K562 (cell line): Measurements from ENCODE around the gene ANKDD1A. TPM values are rescaled to one million over a fixed set of nuclear protein-coding genes. Genes with fewer than 3 reads are reported as not detected.

Experiments used
- AFF1 ChIP-seq, 2 experiments: fragments of 450-650 bp; IDR thresholded peaks; 2 replicates each; pipeline ENCODE4 v1.6.1; 2018; ENCODE audit warnings: mild to moderate bottlenecking in 2 of 2, low read depth in 1 of 2; ENCODE audit not compliant: partially characterized antibody in 2 of 2
- BRF2 ChIP-seq: IDR thresholded peaks from 3 replicates; pipeline ENCODE4 v1.6.1; 2011; ENCODE audit warnings: borderline replicate concordance, mild to moderate bottlenecking; ENCODE audit not compliant: insufficient read length, insufficient read depth
- ETV1 ChIP-seq: fragments of 450-650 bp; conservative IDR thresholded peaks from 2 replicates; pipeline ENCODE4 v1.6.1; 2016; ENCODE audit warnings: missing genetic modification characterization, control low read depth, low read depth, missing compliant biosample characterization
- HEY1 ChIP-seq: fragments of 250-450 bp; sonication (Bioruptor Pico); IDR thresholded peaks from 2 replicates; pipeline ENCODE4 v1.5.0; 2020; ENCODE audit warnings: mild to moderate bottlenecking, moderate library complexity, borderline replicate concordance
- HNRNPLL ChIP-seq: fragments of 200-400 bp; formaldehyde crosslinking; IDR thresholded peaks from 2 replicates; pipeline ENCODE4 v1.6.1; 2017; ENCODE audit warnings: low read length, low read depth, mild to moderate bottlenecking; ENCODE audit not compliant: poor library complexity, severe bottlenecking
- MED1 ChIP-seq: sonication (generic); formaldehyde crosslinking; IDR thresholded peaks from 2 replicates; pipeline ENCODE4 v1.8.1; 2023; ENCODE audit warnings: missing genetic modification reagents, borderline replicate concordance
- NKRF ChIP-seq: fragments of 450-650 bp; IDR thresholded peaks from 2 replicates; pipeline ENCODE4 v1.6.1; 2016; ENCODE audit warnings: borderline replicate concordance
- OTX1 ChIP-seq: fragments of 450-650 bp; formaldehyde crosslinking; IDR thresholded peaks from 2 replicates; pipeline ENCODE4 v1.4.0; 2022; ENCODE audit warnings: mild to moderate bottlenecking
- POLR2H ChIP-seq: IDR thresholded peaks from 2 replicates; pipeline ENCODE4 v1.6.1; 2016; ENCODE audit warnings: missing genetic modification characterization, low read depth, mild to moderate bottlenecking, control low read depth, missing compliant biosample characterization, moderate library complexity
- SMARCC2 ChIP-seq: fragments of 450-650 bp; IDR thresholded peaks from 2 replicates; pipeline ENCODE4 v1.6.1; 2017; ENCODE audit warnings: antibody characterized with exemption, moderate library complexity, mild to moderate bottlenecking, low read depth
- TBP ChIP-seq: optimal IDR thresholded peaks from 2 replicates; pipeline ENCODE3; 2011; ENCODE audit warnings: low read depth, low read length, improper control_type of control experiment
- ZKSCAN3 ChIP-seq: fragments of 250-450 bp; sonication (Bioruptor Pico); IDR thresholded peaks from 2 replicates; pipeline ENCODE4 v1.4.0; 2020
- polyA plus RNA-seq, 8 experiments: library from polyadenylated mRNA; depleted of rRNA in 4 of 8; stranded (reverse) in 5 of 8; unstranded in 3 of 8; fragments of >200 nt; fragmentation: Nextera tagmentation in 2 of 8; fragmentation: Illumina TruSeq in 1 of 8; extraction: Ambion mirVana in 2 of 8; extraction: Trizol in 1 of 8; gene quantifications; 2 replicates each; pipeline versions ENCODE4 v1.2.1 to v1.2.3, GENCODE V29; 2011 to 2014; ENCODE audit warnings: inconsistent platforms in 1 of 8, missing spikeins in 1 of 8
- total RNA-seq, 7 experiments: library from RNA; depleted of rRNA in 6 of 7; stranded (reverse); fragments of >200 nt in 6 of 7; fragmentation: Illumina TruSeq in 2 of 7; extraction: Trizol in 2 of 7; gene quantifications; 2 replicates each; pipeline versions ENCODE4 v1.2.1 to v1.2.3, GENCODE V29; 2011 to 2021; ENCODE audit warnings: low replicate concordance in 1 of 7

ANKDD1A gene
- total and polyA plus RNA-seq, 9 of the 15 experiments (the other 6 are each of a cell fraction or from before 2014, with no cell fraction given) = 0.08 to 0.80 (median 0.43) TPM

DNA sequence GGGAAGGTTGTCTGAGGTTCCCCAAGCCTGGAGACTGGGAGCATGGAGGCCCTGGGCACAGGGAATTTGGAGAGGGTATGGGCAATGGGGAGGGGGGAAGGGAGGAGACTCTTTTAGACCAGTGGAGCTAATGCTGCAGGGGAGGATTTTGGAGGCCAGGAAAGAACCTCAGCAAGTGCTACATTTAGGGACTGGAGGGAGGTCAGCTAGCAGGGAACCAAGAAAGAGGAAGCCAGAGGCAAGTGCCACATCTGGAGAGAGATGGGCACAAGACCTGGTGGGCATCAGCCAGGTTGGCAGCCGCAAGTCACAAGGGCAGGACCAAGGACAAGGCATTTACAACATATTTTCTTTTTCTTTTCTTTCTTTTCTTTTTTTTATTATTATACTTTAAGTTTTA, 49.3 kb upstream of the ANKDD1A start (continued):
- no peak for TF ChIP-seq AFF1 (IDR thresholded peaks at IDR 0.05; ENCODE audit: low read depth in 1 of 2, partially characterized antibody in 2 of 2)
- no peak for TF ChIP-seq ZKSCAN3 (CRISPR knock-in tag)
- no peak for TF ChIP-seq NKRF
- no peak for TF ChIP-seq HNRNPLL
- TF ChIP-seq TBP = no peak
- no peak for TF ChIP-seq BRF2
- TF ChIP-seq SMARCC2 = no peak
- no peak for TF ChIP-seq ETV1
- no peak for TF ChIP-seq POLR2H (tag)
- no peak for TF ChIP-seq OTX1 (CRISPR knock-in tag)
- no peak for TF ChIP-seq HEY1 (CRISPR knock-in tag)
- TF ChIP-seq MED1 (CRISPR knock-in tag) = no peak
